ENCODE measurements around the gene PDE6B. TPM values are rescaled to one million over a fixed set of nuclear protein-coding genes. Genes with fewer than 3 reads are reported as not detected.

The PDE6B gene
- total RNA-seq, 5 donors from 2014 or later (not counting 1 experiment from before 2014, with no cell fraction given), result 14.2 to 21.7 (median 19.8) TPM

DNA sequence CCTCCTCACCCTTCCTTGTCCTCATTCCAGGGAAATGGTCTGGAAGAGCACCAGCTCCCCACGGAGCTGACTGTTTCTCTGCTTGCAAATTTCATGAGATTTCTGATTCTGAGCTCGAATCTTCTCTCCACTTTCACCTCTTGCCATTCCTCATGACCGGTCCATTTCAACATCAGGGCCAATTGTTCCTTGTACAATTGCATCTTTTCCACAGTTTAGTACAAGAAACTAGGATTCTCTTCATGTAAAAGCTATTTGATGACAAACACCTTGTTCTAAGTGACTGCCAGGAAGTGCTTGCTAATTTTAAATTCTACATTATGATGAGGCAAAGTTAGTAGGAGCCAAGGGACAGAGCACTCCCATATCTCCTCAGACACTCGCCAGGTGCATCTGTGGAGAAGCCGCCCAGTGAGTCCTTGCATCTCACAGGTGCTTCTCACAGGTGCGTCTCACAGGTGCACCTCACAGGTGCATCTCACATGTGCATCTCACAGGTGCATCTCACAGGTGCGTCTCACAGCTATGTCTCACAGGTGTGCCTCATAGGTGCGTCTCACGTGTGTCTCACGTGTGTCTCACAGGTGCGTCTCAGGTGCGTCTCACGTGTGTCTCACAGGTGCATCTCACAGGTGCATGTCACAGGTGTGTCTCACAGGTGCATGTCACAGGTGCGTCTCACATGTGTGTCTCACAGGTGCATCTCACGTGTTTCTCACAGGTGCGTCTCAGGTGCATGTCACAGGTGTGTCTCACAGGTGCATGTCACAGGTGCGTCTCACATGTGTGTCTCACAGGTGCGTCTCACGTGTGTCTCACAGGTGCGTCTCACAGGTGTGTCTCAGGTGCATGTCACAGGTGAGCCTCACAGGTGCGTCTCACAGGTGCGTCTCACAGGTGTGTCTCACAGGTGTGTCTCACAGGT lies 3.0 kb upstream of the PDE6B start:
- no peak overlapping the region for H3K27ac Mint-ChIP-seq
- no peak overlapping the region for H3K27ac ChIP-seq (ENCODE audit: low read length)
- ChIA-PET POLR2A (no interaction called here), CTCF (no interaction called here)
- no peak overlapping the region for H3K4me3 Mint-ChIP-seq
- H3K4me1 ChIP-seq (ENCODE audit: control insufficient read depth in 1 of 2, extremely low read depth in 1 of 2, insufficient read depth in 2 of 2, low read length in 2 of 2), result no peaks in the 10 kb centered on the region
- H3K9me3 ChIP-seq, result no peaks in the 10 kb centered on the region
- 96% methylated on average over 21 of the region's 22 CpGs for WGBS (ENCODE audit: insufficient coverage)
- no peaks in the 10 kb centered on the region for H3K4me1 Mint-ChIP-seq
- no peaks in the 10 kb centered on the region for H3K36me3 ChIP-seq (ENCODE audit: control insufficient read depth in 2 of 2, extremely low read depth in 1 of 2, insufficient read depth in 1 of 2, low read length in 1 of 2)
- H3K36me3 Mint-ChIP-seq, result no peaks in the 10 kb centered on the region
- H3K27me3 ChIP-seq (replicated peaks in 1 of 2; ENCODE audit: control insufficient read depth in 2 of 2, extremely low read depth in 1 of 2, insufficient read depth in 2 of 2, low read length in 1 of 2), result peaks cover 0 to 52% of the 10 kb centered on the region in 2 experiments
- no peak overlapping the region for H3K4me3 ChIP-seq (ENCODE audit: control insufficient read depth in 1 of 2, extremely low read depth in 1 of 2, low read length in 1 of 2)
- H3K9me3 Mint-ChIP-seq, result no peaks in the 10 kb centered on the region
- no peak for DNase-seq
- peaks cover 17 to 39% of the 10 kb centered on the region in 2 donors for H3K27me3 Mint-ChIP-seq
- ATAC-seq (replicated peaks in 1 of 4), result no peak

DNA sequence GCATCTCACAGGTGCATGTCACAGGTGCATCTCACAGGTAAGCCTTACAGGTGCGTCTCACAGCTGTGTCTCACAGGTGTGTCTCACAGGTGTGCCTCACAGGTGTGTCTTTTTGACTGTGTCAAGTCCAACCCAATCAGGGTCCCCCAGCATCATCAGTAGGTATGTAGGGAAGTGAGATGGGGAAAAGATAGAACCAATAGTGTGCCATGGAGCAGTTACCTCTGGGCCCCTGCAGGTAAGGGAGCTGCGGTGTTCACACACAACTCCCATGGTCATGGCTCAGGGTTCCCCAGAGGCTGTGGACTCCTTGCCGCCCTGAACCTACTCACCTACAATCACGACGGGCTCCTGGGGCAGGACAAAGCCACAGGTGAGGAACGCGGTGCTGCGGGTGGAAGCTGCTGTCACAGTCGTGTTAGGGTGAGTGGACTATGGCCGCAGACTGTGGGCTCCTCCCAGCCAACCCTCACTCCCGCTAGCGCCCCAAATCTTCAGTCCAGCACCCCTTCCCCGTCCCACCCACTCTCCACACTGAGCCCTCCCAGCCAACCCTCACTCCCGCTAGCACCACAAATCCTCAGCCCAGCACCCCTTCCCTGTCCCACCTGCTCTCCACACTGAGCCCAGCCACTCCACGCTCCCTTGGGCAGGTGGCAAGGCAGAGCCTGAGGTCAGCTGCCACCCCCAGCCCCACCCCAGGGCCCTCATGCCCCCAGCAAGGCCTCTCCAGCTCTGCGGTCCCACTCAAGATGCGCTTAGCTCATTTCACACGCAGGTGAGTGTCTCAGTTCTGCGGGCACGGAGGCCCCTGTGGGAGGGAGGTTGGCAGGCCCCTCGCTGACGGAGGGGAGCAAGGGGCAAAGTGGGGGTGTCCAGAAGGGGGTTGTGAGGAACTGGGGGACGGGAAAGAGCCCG lies 2.1 kb upstream of the PDE6B start:
- POLR2A ChIA-PET, result no interaction called here
- Mint-ChIP-seq H3K36me3 (no peaks in the 10 kb centered on the region), H3K4me3 (no peak overlapping the region), H3K27me3 (peaks cover 8 to 30% of the 10 kb centered on the region in 2 donors), H3K27ac (no peak overlapping the region), H3K9me3 (no peaks in the 10 kb centered on the region), H3K4me1 (no peaks in the 10 kb centered on the region)
- CTCF ChIA-PET, result no interaction called here
- H3K9me3 ChIP-seq, result no peaks in the 10 kb centered on the region
- no peak overlapping the region for H3K4me3 ChIP-seq (ENCODE audit: control insufficient read depth in 1 of 2, extremely low read depth in 1 of 2, low read length in 1 of 2)
- no peak overlapping the region for H3K27ac ChIP-seq (ENCODE audit: low read length)
- ATAC-seq (replicated peaks in 1 of 4), result no peak
- 72% methylated on average over 18 of the region's 24 CpGs for WGBS (ENCODE audit: insufficient coverage)
- no peaks in the 10 kb centered on the region for H3K36me3 ChIP-seq (ENCODE audit: control insufficient read depth in 2 of 2, extremely low read depth in 1 of 2, insufficient read depth in 1 of 2, low read length in 1 of 2)
- no peak for DNase-seq
- no peaks in the 10 kb centered on the region for H3K4me1 ChIP-seq (ENCODE audit: control insufficient read depth in 1 of 2, extremely low read depth in 1 of 2, insufficient read depth in 2 of 2, low read length in 2 of 2)
- peaks cover 0 to 49% of the 10 kb centered on the region in 2 experiments for H3K27me3 ChIP-seq (replicated peaks in 1 of 2; ENCODE audit: control insufficient read depth in 2 of 2, extremely low read depth in 1 of 2, insufficient read depth in 2 of 2, low read length in 1 of 2)

DNA sequence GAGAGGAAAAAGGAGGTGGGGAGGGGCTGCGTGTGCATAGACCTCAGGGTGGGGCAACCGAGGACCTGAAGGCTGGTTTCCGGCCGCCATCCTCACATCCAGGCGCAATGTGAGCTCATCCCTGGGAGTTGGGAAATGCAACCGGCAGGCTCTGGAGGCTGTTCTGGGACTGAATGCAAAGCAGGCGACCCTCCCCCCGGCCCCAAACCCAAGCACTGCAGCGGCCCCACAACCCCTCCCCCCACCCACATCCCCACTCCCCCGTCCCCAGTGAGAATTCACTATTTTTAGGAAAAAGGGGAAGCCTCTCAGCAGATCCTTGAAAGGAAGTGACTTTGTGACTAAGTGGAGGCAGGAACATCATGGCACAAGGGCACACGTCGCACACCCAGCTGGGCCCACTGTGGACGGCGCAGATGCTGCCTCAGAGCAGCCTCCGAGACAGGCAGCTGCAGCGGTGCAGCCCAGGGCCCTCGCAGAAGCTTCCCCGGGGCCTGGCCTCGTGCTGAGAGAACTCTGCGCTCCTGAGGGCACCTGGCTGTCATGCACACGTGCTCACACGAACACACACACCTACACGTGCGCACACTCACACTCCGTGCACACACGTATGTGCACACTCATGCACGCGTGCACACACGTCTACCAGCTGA lies 1.3 kb upstream of the PDE6B start:
- no peak overlapping the region for H3K27ac Mint-ChIP-seq
- no peaks in the 10 kb centered on the region for H3K9me3 Mint-ChIP-seq
- Histone ChIP-seq H3K36me3 (ENCODE audit: control insufficient read depth in 2 of 2, extremely low read depth in 1 of 2, insufficient read depth in 1 of 2, low read length in 1 of 2) (no peaks in the 10 kb centered on the region), H3K4me1 (ENCODE audit: control insufficient read depth in 1 of 2, extremely low read depth in 1 of 2, insufficient read depth in 2 of 2, low read length in 2 of 2) (no peaks in the 10 kb centered on the region), H3K27ac (ENCODE audit: low read length) (no peak overlapping the region), H3K27me3 (replicated peaks in 1 of 2; ENCODE audit: control insufficient read depth in 2 of 2, extremely low read depth in 1 of 2, insufficient read depth in 2 of 2, low read length in 1 of 2) (peaks cover 0 to 52% of the 10 kb centered on the region in 2 experiments), H3K4me3 (ENCODE audit: control insufficient read depth in 1 of 2, extremely low read depth in 1 of 2, low read length in 1 of 2) (no peak overlapping the region), H3K9me3 (no peaks in the 10 kb centered on the region)
- ChIA-PET CTCF (interaction anchor here in 1 of 2 donors (0.7 kb wide), 1 partner anchor 381 kb away, joined by 3 read pairs; no protein-coding TSS in a partner anchor), POLR2A (no interaction called here)
- WGBS (ENCODE audit: insufficient coverage), result 54% methylated on average over 19 of the region's 29 CpGs
- ATAC-seq (replicated peaks in 1 of 4), result no peak
- no peaks in the 10 kb centered on the region for H3K4me1 Mint-ChIP-seq
- no peak overlapping the region for H3K4me3 Mint-ChIP-seq
- peaks cover 8 to 30% of the 10 kb centered on the region in 2 donors for H3K27me3 Mint-ChIP-seq
- DNase-seq, result no peak
- no peaks in the 10 kb centered on the region for H3K36me3 Mint-ChIP-seq

DNA sequence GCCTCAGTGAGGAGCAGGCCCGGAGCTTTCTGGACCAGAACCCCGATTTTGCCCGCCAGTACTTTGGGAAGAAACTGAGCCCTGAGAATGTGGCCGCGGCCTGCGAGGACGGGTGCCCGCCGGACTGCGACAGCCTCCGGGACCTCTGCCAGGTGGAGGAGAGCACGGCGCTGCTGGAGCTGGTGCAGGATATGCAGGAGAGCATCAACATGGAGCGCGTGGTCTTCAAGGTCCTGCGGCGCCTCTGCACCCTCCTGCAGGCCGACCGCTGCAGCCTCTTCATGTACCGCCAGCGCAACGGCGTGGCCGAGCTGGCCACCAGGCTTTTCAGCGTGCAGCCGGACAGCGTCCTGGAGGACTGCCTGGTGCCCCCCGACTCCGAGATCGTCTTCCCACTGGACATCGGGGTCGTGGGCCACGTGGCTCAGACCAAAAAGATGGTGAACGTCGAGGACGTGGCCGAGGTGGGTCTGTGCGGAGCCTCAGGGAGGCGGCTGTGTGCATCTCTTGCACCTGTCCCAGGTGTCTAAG lies 323 bp downstream of the PDE6B start:
- no peak for DNase-seq
- no peak for ATAC-seq (replicated peaks in 1 of 4)
- Mint-ChIP-seq H3K27me3 (peaks cover 5 to 21% of the 10 kb centered on the region in 2 donors), H3K4me1 (no peaks in the 10 kb centered on the region), H3K4me3 (no peak overlapping the region), H3K36me3 (no peaks in the 10 kb centered on the region), H3K27ac (no peak overlapping the region), H3K9me3 (no peaks in the 10 kb centered on the region)
- Histone ChIP-seq H3K9me3 (no peaks in the 10 kb centered on the region), H3K27ac (ENCODE audit: low read length) (no peak overlapping the region), H3K27me3 (replicated peaks in 1 of 2; ENCODE audit: control insufficient read depth in 2 of 2, extremely low read depth in 1 of 2, insufficient read depth in 2 of 2, low read length in 1 of 2) (peaks cover 0 to 56% of the 10 kb centered on the region in 2 experiments), H3K4me1 (ENCODE audit: control insufficient read depth in 1 of 2, extremely low read depth in 1 of 2, insufficient read depth in 2 of 2, low read length in 2 of 2) (no peaks in the 10 kb centered on the region), H3K36me3 (ENCODE audit: control insufficient read depth in 2 of 2, extremely low read depth in 1 of 2, insufficient read depth in 1 of 2, low read length in 1 of 2) (no peaks in the 10 kb centered on the region), H3K4me3 (ENCODE audit: control insufficient read depth in 1 of 2, extremely low read depth in 1 of 2, low read length in 1 of 2) (no peak overlapping the region)
- ChIA-PET POLR2A (no interaction called here), CTCF (no interaction called here)
- WGBS (ENCODE audit: insufficient coverage), result 91% methylated on average over 39 of the region's 39 CpGs

DNA sequence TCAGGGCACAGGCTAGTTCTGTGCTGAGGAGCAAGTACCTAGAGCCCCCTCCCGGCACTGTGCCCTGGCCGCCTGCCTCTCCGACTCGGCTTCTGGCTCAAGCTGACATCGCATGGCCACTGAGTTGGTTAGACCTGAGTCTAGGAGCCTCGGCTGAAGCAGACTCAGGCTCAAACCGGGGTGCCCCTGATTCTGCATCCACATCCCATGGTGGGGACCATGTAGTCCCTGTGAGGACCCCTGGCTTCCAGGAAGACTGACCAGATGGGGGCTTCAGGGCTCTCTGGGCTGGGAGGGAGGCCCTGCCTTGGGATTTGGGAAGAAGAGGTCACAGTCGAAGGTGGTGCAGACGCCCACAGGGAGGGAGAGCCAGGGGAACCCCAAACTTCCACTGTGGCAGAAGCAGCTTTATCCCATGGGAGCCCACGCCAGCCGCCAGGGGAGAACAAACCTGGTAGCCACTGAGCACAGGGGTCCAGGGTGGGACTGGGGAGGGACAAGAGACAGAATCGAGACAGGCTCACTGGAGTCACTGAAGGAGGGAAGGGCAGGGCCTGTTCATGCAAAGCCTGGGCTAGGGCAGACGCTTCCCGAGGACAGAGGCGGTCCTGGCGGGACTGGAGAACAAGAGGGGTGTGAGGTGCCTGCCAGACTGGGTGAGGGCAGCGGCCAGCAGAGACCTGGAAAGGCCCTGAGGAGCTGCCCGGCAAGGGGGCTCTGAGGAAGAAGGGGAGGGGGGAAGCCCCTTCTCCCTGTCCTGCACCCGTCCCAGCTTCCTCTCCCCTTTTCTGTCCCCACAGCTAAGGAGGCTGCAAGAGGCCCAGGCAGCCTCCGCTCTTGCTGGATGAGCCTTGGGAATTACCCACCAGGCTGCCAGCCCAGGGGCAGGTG lies 1.1 kb downstream of the PDE6B start:
- no peaks in the 10 kb centered on the region for H3K9me3 ChIP-seq
- no peaks in the 10 kb centered on the region for H3K36me3 ChIP-seq (ENCODE audit: control insufficient read depth in 2 of 2, extremely low read depth in 1 of 2, insufficient read depth in 1 of 2, low read length in 1 of 2)
- DNase-seq, result no peak
- Mint-ChIP-seq H3K4me3 (no peak overlapping the region), H3K36me3 (no peaks in the 10 kb centered on the region), H3K27me3 (peaks cover 5 to 17% of the 10 kb centered on the region in 2 donors), H3K27ac (no peak overlapping the region), H3K4me1 (no peaks in the 10 kb centered on the region), H3K9me3 (peaks cover 2 to 7% (median 7%) of the 10 kb centered on the region in 3 donors)
- H3K27me3 ChIP-seq (replicated peaks in 1 of 2; ENCODE audit: control insufficient read depth in 2 of 2, extremely low read depth in 1 of 2, insufficient read depth in 2 of 2, low read length in 1 of 2), result peaks cover 0 to 56% of the 10 kb centered on the region in 2 experiments
- no peak for ATAC-seq (replicated peaks in 1 of 4)
- CTCF ChIA-PET, result no interaction called here
- POLR2A ChIA-PET, result no interaction called here
- no peak overlapping the region for H3K4me3 ChIP-seq (ENCODE audit: control insufficient read depth in 1 of 2, extremely low read depth in 1 of 2, low read length in 1 of 2)
- no peak overlapping the region for H3K27ac ChIP-seq (ENCODE audit: low read length)
- no peaks in the 10 kb centered on the region for H3K4me1 ChIP-seq (ENCODE audit: control insufficient read depth in 1 of 2, extremely low read depth in 1 of 2, insufficient read depth in 2 of 2, low read length in 2 of 2)
- WGBS (ENCODE audit: insufficient coverage), result 86% methylated on average over 18 of the region's 20 CpGs

Data from T-cell (primary cell).